Osteoblast (primary cell): ENCODE results near the gene HNRNPA1. TPM values are rescaled to one million over a fixed set of nuclear protein-coding genes. Genes with fewer than 3 reads are reported as not detected.

ENCODE experiments used
- DNase-seq: peaks from one replicate; pipeline ENCODE4 v3.0.0; 2011; ENCODE audit warnings: low spot score, mixed read lengths; ENCODE audit not compliant: insufficient read length; ENCODE audit errors: missing footprints
- H2AFZ ChIP-seq: 2 replicates; pipeline ENCODE4 v1.6.0; 2011; ENCODE audit warnings: mild to moderate bottlenecking, low read length
- H3K27ac ChIP-seq: 2 replicates; pipeline ENCODE4 v1.5.1; 2011; ENCODE audit warnings: mild to moderate bottlenecking, low read depth, low read length, moderate library complexity
- H3K27me3 ChIP-seq: 2 replicates; pipeline ENCODE4 v1.6.0; 2012; ENCODE audit warnings: mild to moderate bottlenecking, control low read depth, inconsistent platforms, low read length, moderate library complexity; ENCODE audit not compliant: insufficient read depth
- H3K36me3 ChIP-seq: 2 replicates; pipeline ENCODE4 v1.5.1; 2011; ENCODE audit warnings: mild to moderate bottlenecking, low read length, control low read depth, moderate library complexity; ENCODE audit not compliant: insufficient read depth
- H3K4me1 ChIP-seq: 2 replicates; pipeline ENCODE4 v1.5.1; 2011; ENCODE audit warnings: mild to moderate bottlenecking, low read length, control low read depth, moderate library complexity; ENCODE audit not compliant: insufficient read depth
- H3K4me2 ChIP-seq: 2 replicates; pipeline ENCODE4 v1.6.0; 2011; ENCODE audit warnings: mild to moderate bottlenecking, low read length; ENCODE audit not compliant: insufficient read depth
- H3K4me3 ChIP-seq: fragments of 200-600 bp; sonication (generic); 3 replicates; pipeline ENCODE4 v1.5.1; 2012; ENCODE audit warnings: mild to moderate bottlenecking, low read length, inconsistent platforms; ENCODE audit not compliant: insufficient read depth
- H3K79me2 ChIP-seq: 2 replicates; pipeline ENCODE4 v1.6.0; 2012; ENCODE audit warnings: mild to moderate bottlenecking, low read length, control low read depth, inconsistent platforms; ENCODE audit not compliant: insufficient read depth
- H3K9me3 ChIP-seq: 2 replicates; pipeline ENCODE4 v1.5.1; 2011; ENCODE audit warnings: low read depth, low read length, control low read depth
- H4K20me1 ChIP-seq: 2 replicates; pipeline ENCODE4 v1.6.0; 2012; ENCODE audit warnings: mild to moderate bottlenecking, low read length, control low read depth; ENCODE audit not compliant: insufficient read depth
- total RNA-seq: library from RNA; depleted of rRNA; stranded (reverse); fragments of >200 nt; gene quantifications from 2 replicates; pipeline ENCODE4 v1.2.3, GENCODE V29; 2012
- TF ChIP-seq, protein P1 (sequence below): IDR thresholded peaks from 2 replicates; pipeline ENCODE4 v1.5.1; 2011; ENCODE audit warnings: mild to moderate bottlenecking, low read depth, low read length, moderate library complexity; ENCODE audit errors: extremely low read depth

HNRNPA1 gene
- total RNA-seq, 1 donor: 217 TPM

DNA sequence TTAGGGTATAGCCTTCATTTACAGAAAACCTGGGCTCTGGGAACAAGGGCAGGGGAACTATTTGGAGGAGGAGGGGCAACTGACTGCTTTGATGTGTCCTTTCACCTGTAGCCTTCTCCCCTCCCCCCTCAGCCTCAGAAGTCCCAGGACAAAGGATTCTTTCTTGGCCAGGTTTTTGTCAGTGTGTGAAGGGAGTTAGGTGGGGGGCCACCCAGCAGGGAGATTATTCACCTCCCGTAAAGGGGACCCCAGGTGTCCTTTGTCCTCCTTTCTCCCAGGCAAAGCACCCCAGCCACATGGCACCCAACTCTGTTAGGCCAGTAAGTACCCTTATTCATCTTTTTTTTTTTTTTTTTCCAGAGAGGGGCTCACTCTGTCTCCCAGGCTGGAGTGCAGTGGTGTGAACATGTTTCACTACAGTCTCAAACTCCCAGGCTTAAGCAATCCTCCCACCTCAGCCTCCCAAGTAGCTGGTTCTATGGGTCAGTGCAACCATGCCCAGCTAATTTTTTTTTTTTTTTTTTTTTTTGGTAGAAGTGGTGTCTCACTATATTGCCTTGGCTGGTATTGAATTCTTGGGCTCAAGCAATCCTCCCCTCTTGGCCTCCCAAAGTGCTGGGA lies 21.0 kb downstream of the HNRNPA1 start:
- H4K20me1 ChIP-seq: peaks cover 3% of the 10 kb centered on the region
- no peaks in the 10 kb centered on the region for H3K79me2 ChIP-seq
- no peak overlapping the region for H3K27ac ChIP-seq
- peaks cover 29% of the 10 kb centered on the region for H3K4me1 ChIP-seq
- H3K4me2 ChIP-seq: peak overlapping the region; percentile 81
- H3K27me3 ChIP-seq: peaks cover 17% of the 10 kb centered on the region
- H3K36me3 ChIP-seq: no peaks in the 10 kb centered on the region
- TF ChIP-seq, protein P1, sequence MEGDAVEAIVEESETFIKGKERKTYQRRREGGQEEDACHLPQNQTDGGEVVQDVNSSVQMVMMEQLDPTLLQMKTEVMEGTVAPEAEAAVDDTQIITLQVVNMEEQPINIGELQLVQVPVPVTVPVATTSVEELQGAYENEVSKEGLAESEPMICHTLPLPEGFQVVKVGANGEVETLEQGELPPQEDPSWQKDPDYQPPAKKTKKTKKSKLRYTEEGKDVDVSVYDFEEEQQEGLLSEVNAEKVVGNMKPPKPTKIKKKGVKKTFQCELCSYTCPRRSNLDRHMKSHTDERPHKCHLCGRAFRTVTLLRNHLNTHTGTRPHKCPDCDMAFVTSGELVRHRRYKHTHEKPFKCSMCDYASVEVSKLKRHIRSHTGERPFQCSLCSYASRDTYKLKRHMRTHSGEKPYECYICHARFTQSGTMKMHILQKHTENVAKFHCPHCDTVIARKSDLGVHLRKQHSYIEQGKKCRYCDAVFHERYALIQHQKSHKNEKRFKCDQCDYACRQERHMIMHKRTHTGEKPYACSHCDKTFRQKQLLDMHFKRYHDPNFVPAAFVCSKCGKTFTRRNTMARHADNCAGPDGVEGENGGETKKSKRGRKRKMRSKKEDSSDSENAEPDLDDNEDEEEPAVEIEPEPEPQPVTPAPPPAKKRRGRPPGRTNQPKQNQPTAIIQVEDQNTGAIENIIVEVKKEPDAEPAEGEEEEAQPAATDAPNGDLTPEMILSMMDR: no peak
- peak; percentile 9 for DNase-seq
- H2AFZ ChIP-seq: no peak overlapping the region
- no peak overlapping the region for H3K4me3 ChIP-seq
- no peaks in the 10 kb centered on the region for H3K9me3 ChIP-seq

GRCh38 chr12:54303640-54304039 lies 23.1 kb downstream of the HNRNPA1 start:
- Histone ChIP-seq H3K9me3 (no peaks in the 10 kb centered on the region), H4K20me1 (peaks cover 3% of the 10 kb centered on the region), H3K79me2 (no peaks in the 10 kb centered on the region), H3K36me3 (no peaks in the 10 kb centered on the region), H3K4me2 (no peak overlapping the region), H3K27ac (no peak overlapping the region), H3K4me3 (no peak overlapping the region), H3K4me1 (peaks cover 29% of the 10 kb centered on the region), H3K27me3 (peaks cover 17% of the 10 kb centered on the region), H2AFZ (no peak overlapping the region)
- TF ChIP-seq, protein P1: no peak
- DNase-seq: peak; percentile 8

DNA sequence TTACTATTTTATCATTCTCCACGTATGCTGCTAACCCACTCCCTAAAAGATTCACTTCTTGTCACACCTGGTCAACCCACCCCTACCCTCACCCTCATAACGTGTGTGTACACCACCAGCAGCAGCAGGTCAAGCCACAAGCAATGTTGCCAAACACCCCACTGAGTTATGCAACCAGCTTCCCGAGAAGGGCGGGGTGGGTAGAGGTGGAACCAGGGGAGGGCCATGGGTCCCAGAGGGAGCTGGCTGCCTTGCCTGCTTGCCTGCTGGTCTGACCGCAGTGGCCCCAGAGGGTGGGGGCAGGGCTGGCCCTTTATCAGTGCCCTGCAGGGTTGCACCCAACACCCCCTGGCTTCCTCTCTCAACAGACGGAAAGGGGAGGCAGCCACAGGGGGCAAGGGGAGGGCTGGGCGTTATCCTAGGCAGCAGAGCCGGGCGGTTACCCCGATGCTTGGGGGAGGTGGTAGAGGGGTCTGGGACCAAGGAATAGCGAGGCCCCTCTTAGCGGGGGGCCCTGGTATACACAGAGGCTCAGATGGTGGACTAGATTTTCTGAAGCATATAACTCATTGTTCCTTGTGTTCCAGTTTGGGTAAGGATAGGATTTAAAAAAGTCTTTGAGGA lies 23.8 kb downstream of the HNRNPA1 start:
- no peak overlapping the region for H3K4me3 ChIP-seq
- peaks cover 29% of the 10 kb centered on the region for H3K4me1 ChIP-seq
- no peaks in the 10 kb centered on the region for H3K9me3 ChIP-seq
- no peaks in the 10 kb centered on the region for H3K36me3 ChIP-seq
- H3K27me3 ChIP-seq: peaks cover 14% of the 10 kb centered on the region
- TF ChIP-seq, protein P1: no peak
- no peak overlapping the region for H3K27ac ChIP-seq
- no peaks in the 10 kb centered on the region for H3K79me2 ChIP-seq
- H3K4me2 ChIP-seq: peak overlapping the region; percentile 43
- H2AFZ ChIP-seq: no peak overlapping the region
- H4K20me1 ChIP-seq: no peaks in the 10 kb centered on the region
- DNase-seq: peak; percentile 86

DNA sequence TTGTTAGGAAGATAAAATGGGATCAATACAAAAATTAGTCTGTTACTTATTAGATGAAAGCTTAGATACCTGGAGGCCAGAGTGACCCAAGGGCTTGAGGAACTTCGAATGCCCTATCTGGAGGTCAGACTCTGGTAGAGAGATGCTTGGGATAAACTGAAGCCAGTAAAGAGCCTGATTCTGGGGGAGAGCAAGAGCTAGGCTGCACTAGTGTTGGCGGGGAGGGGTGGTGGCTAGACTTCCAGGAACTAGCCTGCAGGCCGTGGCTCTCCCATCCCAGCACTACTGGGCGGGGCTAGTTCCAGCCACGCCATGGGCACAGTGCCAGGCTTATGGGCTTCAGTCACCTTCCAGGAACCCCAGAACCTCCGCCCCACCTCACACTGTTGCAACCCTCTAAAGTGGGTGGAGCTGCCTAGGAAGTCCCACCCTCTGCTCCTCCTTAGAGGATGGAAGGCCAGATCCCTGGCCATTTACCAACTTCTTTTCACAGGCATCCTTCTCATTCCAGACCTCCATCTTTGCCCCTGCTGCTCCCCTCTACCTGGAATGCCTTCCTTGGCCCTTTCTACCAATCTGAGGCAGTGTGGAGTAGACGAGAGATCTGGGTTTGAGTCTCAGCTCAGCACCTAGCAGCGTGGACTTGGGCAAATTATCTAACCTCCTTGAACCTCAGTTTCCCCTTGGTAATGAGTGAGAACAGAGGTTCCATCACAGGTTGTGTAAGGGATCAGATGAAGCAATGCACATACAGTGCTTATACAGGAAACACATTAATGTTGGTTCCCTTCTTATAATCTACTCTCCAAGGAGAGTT lies 26.6 kb downstream of the HNRNPA1 start:
- TF ChIP-seq, protein P1: no peak
- DNase-seq: peak; percentile 69
- Histone ChIP-seq H4K20me1 (no peaks in the 10 kb centered on the region), H3K4me1 (peaks cover 9% of the 10 kb centered on the region), H3K4me3 (no peak overlapping the region), H3K27ac (no peak overlapping the region), H3K4me2 (no peak overlapping the region), H3K79me2 (no peaks in the 10 kb centered on the region), H2AFZ (no peak overlapping the region), H3K27me3 (peaks cover 11% of the 10 kb centered on the region), H3K9me3 (no peaks in the 10 kb centered on the region), H3K36me3 (no peaks in the 10 kb centered on the region)
